ENCODE results near the gene S100A14. TPM values are rescaled to one million over a fixed set of nuclear protein-coding genes. Genes with fewer than 3 reads are reported as not detected.

S100A14 gene
- total and polyA plus RNA-seq, 9 of the 15 experiments (the other 6 are each of a cell fraction or from before 2014, with no cell fraction given), result 0.10 to 0.64 (median 0.24) TPM; not detected in 3

- no peak for TF ChIP-seq MLLT1 (IDR thresholded peaks at IDR 0.05)
- TF ChIP-seq TEAD1 (CRISPR knock-in tag; IDR thresholded peaks at IDR 0.05), result 0 out of 4 replicates have a peak, but pooled peaks of 1 of the 2 experiments have one; percentile 23
- TF ChIP-seq SRSF1 (IDR thresholded peaks at IDR 0.05; ENCODE audit: low read depth, low read length), result no peak
- no peak for TF ChIP-seq NCOA1 (IDR thresholded peaks at IDR 0.05; ENCODE audit: low read depth)
- no peak for TF ChIP-seq MCM3 (IDR thresholded peaks at IDR 0.05)
- 0 out of 2 replicates have a peak, but pooled peaks have one; percentile 17 for TF ChIP-seq ZNF263 (CRISPR knock-in tag; IDR thresholded peaks at IDR 0.05; ENCODE audit: borderline replicate concordance)
- TF ChIP-seq SETDB1 (IDR thresholded peaks at IDR 0.05; ENCODE audit: low read length), result no peak
- TF ChIP-seq ESRRB (CRISPR knock-in tag; IDR thresholded peaks at IDR 0.05; ENCODE audit: borderline replicate concordance), result no peak
- TF ChIP-seq ZHX1 (conservative IDR thresholded peaks at IDR 0.05; ENCODE audit: low read length), result no peak
- TF ChIP-seq BRF2 (IDR thresholded peaks at IDR 0.05; ENCODE audit: borderline replicate concordance, insufficient read depth, insufficient read length), result no peak
- peak; percentile 73 for TF ChIP-seq POLR2B (IDR thresholded peaks at IDR 0.05; ENCODE audit: low read depth, partially characterized antibody)
- no peak for TF ChIP-seq ZNF717 (CRISPR knock-in tag; IDR thresholded peaks at IDR 0.05)
- TF ChIP-seq SPI1 (IDR thresholded peaks at IDR 0.05; ENCODE audit: borderline replicate concordance, low read depth, low read length), result 0 out of 2 replicates have a peak, but pooled peaks have one; percentile 8
- TF ChIP-seq KLF16 (IDR thresholded peaks at IDR 0.05), result no peak
- no peak for TF ChIP-seq ZNF436 (CRISPR knock-in tag; IDR thresholded peaks at IDR 0.05)
- no peak for TF ChIP-seq THRB (CRISPR knock-in tag; conservative IDR thresholded peaks at IDR 0.05)
- TF ChIP-seq KAT8 (IDR thresholded peaks at IDR 0.05; ENCODE audit: low read depth), result no peak
- TF ChIP-seq KDM1A (IDR thresholded peaks at IDR 0.05), result no peak
- no peak for TF ChIP-seq RHOXF2B (CRISPR knock-in tag; conservative IDR thresholded peaks at IDR 0.05)
- TF ChIP-seq JUN (IDR thresholded peaks at IDR 0.05; ENCODE audit: borderline replicate concordance, low read depth, low read length), result no peak
- no peak for TF ChIP-seq JUN (CRISPR knock-in tag; IDR thresholded peaks at IDR 0.05; ENCODE audit: borderline replicate concordance)
- no peak for TF ChIP-seq ZFP36 (IDR thresholded peaks at IDR 0.05; ENCODE audit: low read depth, low read length, partially characterized antibody)
- TF ChIP-seq HMG20B (CRISPR knock-in tag; IDR thresholded peaks at IDR 0.05), result no peak
- TF ChIP-seq STAT5B (CRISPR knock-in tag; IDR thresholded peaks at IDR 0.05), result no peak
These were observed 42.5 kb upstream of the S100A14 start, which contains the start of gene SNAPIN (continued) for GRCh38 chr1:153658400-153659174.

Data from K562 (cell line).